Natural killer cell (primary cell): ENCODE measurements around the gene TRAF3IP3. TPM values are rescaled to one million over a fixed set of nuclear protein-coding genes. Genes with fewer than 3 reads are reported as not detected.

Experiments
- ATAC-seq, 3 donors: fragments of 150-1000 bp in 2 of 3; fragments of 200-7000 bp in 1 of 3; cut with Tn5 transposase; 1 replicate in 1 of 3; 2 replicates in 2 of 3; pipeline ENCODE4 v1.10.0; 2021; ENCODE audit warnings: mild to moderate bottlenecking in 2 of 3, moderate library complexity in 2 of 3
- DNase-seq, 2 donors: peaks; one replicate each; pipeline versions ENCODE4 v3.0.0 to v3.0.0-alpha.2; 2013 to 2021; ENCODE audit warnings: mixed read lengths in 1 of 2
- H3K27ac ChIP-seq: one replicate; pipeline ENCODE4 v1.5.1; 2013; ENCODE audit warnings: mild to moderate bottlenecking, low read length
- H3K27me3 ChIP-seq: one replicate; pipeline ENCODE4 v1.6.1; 2013; ENCODE audit warnings: low read length; ENCODE audit not compliant: control insufficient read depth, insufficient read depth
- H3K36me3 ChIP-seq: one replicate; pipeline ENCODE4 v1.6.1; 2013; ENCODE audit warnings: low read length; ENCODE audit not compliant: control insufficient read depth, insufficient read depth
- H3K4me1 ChIP-seq: one replicate; pipeline ENCODE4 v1.6.1; 2013; ENCODE audit warnings: low read length; ENCODE audit not compliant: control insufficient read depth, insufficient read depth
- H3K4me3 ChIP-seq: one replicate; pipeline ENCODE4 v1.5.1; 2013; ENCODE audit warnings: low read length
- H3K9me3 ChIP-seq: one replicate; pipeline ENCODE4 v1.6.1; 2013; ENCODE audit warnings: low read length; ENCODE audit not compliant: control insufficient read depth, insufficient read depth
- H3K27ac Mint-ChIP-seq, 2 donors: one replicate each; pipeline ENCODE4 v1.8.0; 2022; ENCODE audit warnings: mild to moderate bottlenecking in 2 of 2, mixed read lengths in 2 of 2, moderate library complexity in 1 of 2
- H3K27me3 Mint-ChIP-seq, 2 donors: one replicate each; pipeline ENCODE4 v1.8.0; 2022; ENCODE audit warnings: low read depth in 2 of 2, mixed read lengths in 2 of 2
- H3K36me3 Mint-ChIP-seq: one replicate; pipeline ENCODE4 v1.8.0; 2022; ENCODE audit warnings: mixed read lengths
- H3K4me1 Mint-ChIP-seq, 2 donors: one replicate each; pipeline ENCODE4 v1.8.0; 2022; ENCODE audit warnings: mixed read lengths in 2 of 2
- H3K4me3 Mint-ChIP-seq: one replicate; pipeline ENCODE4 v1.8.0; 2022; ENCODE audit warnings: mild to moderate bottlenecking, moderate library complexity, mixed read lengths
- H3K9me3 Mint-ChIP-seq, 2 donors: one replicate each; pipeline ENCODE4 v1.8.0; 2022; ENCODE audit warnings: mixed read lengths in 2 of 2
- WGBS: methylation state at CpG from one replicate; pipeline ENCODE4 v1.1.7; 2013; ENCODE audit warnings: missing lambda C conversion rate; ENCODE audit not compliant: insufficient coverage; 5-methylcytosine and 5-hydroxymethylcytosine counted together
- intact Hi-C: fragments of 100-400 bp; cut with micrococcal nuclease; formaldehyde crosslinking; loops from one replicate; pipeline ENCODE4 v1.14.2; 2022
- total RNA-seq, 4 donors: library from RNA; stranded (reverse); fragments of 120-200 nt in 1 of 4; gene quantifications; one replicate each; pipeline versions ENCODE4 v1.2.3 to v1.2.4, GENCODE V29; 2013 to 2022
- TF ChIP-seq, protein P1 (sequence below): fragments of 200-600 bp; IDR thresholded peaks from one replicate; pipeline ENCODE4 v1.8.0; 2022; ENCODE audit warnings: antibody characterized with exemption

Gene TRAF3IP3
- total RNA-seq, 3 donors from 2014 or later (not counting 1 experiment from before 2014, with no cell fraction given): 273 to 354 (median 287) TPM

- DNase-seq (no peak), ATAC-seq (no peak)
- TF ChIP-seq, protein P1, sequence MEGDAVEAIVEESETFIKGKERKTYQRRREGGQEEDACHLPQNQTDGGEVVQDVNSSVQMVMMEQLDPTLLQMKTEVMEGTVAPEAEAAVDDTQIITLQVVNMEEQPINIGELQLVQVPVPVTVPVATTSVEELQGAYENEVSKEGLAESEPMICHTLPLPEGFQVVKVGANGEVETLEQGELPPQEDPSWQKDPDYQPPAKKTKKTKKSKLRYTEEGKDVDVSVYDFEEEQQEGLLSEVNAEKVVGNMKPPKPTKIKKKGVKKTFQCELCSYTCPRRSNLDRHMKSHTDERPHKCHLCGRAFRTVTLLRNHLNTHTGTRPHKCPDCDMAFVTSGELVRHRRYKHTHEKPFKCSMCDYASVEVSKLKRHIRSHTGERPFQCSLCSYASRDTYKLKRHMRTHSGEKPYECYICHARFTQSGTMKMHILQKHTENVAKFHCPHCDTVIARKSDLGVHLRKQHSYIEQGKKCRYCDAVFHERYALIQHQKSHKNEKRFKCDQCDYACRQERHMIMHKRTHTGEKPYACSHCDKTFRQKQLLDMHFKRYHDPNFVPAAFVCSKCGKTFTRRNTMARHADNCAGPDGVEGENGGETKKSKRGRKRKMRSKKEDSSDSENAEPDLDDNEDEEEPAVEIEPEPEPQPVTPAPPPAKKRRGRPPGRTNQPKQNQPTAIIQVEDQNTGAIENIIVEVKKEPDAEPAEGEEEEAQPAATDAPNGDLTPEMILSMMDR: no peak
- Mint-ChIP-seq H3K27ac (no peak overlapping the region), H3K36me3 (no peaks in the 10 kb centered on the region), H3K4me1 (no peaks in the 10 kb centered on the region), H3K9me3 (no peaks in the 10 kb centered on the region), H3K27me3 (no peaks in the 10 kb centered on the region), H3K4me3 (no peak overlapping the region)
- no peak overlapping the region for H3K4me3 ChIP-seq
- H3K36me3 ChIP-seq: no peaks in the 10 kb centered on the region
- 65% methylated on average over 3 of the region's 3 CpGs for WGBS
- intact Hi-C loops: no loop called here
- no peaks in the 10 kb centered on the region for H3K9me3 ChIP-seq
- no peaks in the 10 kb centered on the region for H3K27me3 ChIP-seq
- no peak overlapping the region for H3K27ac ChIP-seq
- no peaks in the 10 kb centered on the region for H3K4me1 ChIP-seq
Measured at GRCh38 chr1:209727785-209728184, 28.1 kb upstream of the TRAF3IP3 start.

DNA sequence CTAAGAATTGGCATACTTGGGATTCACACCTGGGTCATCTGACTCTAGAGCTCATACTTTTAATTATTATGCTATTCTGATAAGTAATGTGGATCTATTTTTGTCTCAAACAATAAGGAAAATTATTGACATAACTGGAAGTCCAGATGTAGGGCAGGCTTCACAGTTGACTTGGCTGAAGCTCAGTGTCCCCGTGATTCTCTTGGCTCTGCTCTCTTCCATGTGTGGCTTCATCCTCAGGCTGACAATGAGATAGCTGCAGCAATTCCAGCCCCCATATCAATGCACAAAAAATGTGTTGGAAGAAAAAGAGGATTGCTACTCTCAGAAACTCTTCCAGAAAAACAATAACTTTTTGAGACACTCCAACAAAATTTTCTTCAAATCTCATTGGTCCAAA lies 27.4 kb upstream of the TRAF3IP3 start:
- Histone ChIP-seq H3K27me3 (no peaks in the 10 kb centered on the region), H3K4me3 (no peak overlapping the region), H3K9me3 (no peaks in the 10 kb centered on the region), H3K36me3 (no peaks in the 10 kb centered on the region), H3K27ac (no peak overlapping the region), H3K4me1 (no peaks in the 10 kb centered on the region)
- Mint-ChIP-seq H3K4me3 (no peak overlapping the region), H3K9me3 (no peaks in the 10 kb centered on the region), H3K36me3 (no peaks in the 10 kb centered on the region), H3K4me1 (no peaks in the 10 kb centered on the region), H3K27me3 (no peaks in the 10 kb centered on the region), H3K27ac (no peak overlapping the region)
- DNase-seq: no peak
- intact Hi-C loops: no loop called here
- 86% methylated on average over 1 of the region's 1 CpG for WGBS
- ATAC-seq: no peak
- TF ChIP-seq, protein P1: no peak

DNA sequence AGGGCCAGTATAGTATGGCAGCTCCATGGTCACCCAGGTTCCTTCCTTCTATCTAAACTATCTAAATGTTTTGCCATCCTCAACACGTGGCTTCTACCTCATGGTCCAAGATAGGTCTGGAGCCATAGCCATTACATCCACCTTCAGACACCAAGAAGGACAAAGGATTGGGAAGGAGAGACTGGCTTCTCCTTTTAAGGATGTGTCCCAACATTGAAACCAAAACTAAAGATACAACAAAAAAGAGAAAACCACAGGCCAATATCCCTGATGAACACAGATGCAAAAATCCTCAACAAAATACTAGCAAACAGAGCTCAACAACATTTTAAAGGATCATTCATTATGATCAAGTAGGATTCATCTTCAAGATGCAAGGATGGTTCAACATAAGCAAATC lies 26.4 kb upstream of the TRAF3IP3 start:
- intact Hi-C loops: no loop called here
- Histone ChIP-seq H3K36me3 (no peaks in the 10 kb centered on the region), H3K4me3 (no peak overlapping the region), H3K27ac (no peak overlapping the region), H3K27me3 (no peaks in the 10 kb centered on the region), H3K4me1 (no peaks in the 10 kb centered on the region), H3K9me3 (no peaks in the 10 kb centered on the region)
- WGBS: 88% methylated on average over 1 of the region's 1 CpG
- DNase-seq (no peak), ATAC-seq (no peak)
- Mint-ChIP-seq H3K36me3 (no peaks in the 10 kb centered on the region), H3K27me3 (no peaks in the 10 kb centered on the region), H3K9me3 (no peaks in the 10 kb centered on the region), H3K4me1 (no peaks in the 10 kb centered on the region), H3K27ac (no peak overlapping the region), H3K4me3 (no peak overlapping the region)
- TF ChIP-seq, protein P1: no peak

- Mint-ChIP-seq H3K27ac (no peak overlapping the region), H3K36me3 (no peaks in the 10 kb centered on the region), H3K4me1 (no peaks in the 10 kb centered on the region), H3K9me3 (no peaks in the 10 kb centered on the region), H3K4me3 (no peak overlapping the region), H3K27me3 (peaks cover 0 to 2% of the 10 kb centered on the region in 2 donors)
- ATAC-seq (no peak), DNase-seq (no peak)
- H3K4me1 ChIP-seq: no peaks in the 10 kb centered on the region
- intact Hi-C loops: no loop called here
- TF ChIP-seq, protein P1: no peak
- 87% methylated on average over 1 of the region's 1 CpG for WGBS
- no peak overlapping the region for H3K27ac ChIP-seq
- no peaks in the 10 kb centered on the region for H3K36me3 ChIP-seq
- H3K4me3 ChIP-seq: no peak overlapping the region
- H3K9me3 ChIP-seq: no peaks in the 10 kb centered on the region
- no peaks in the 10 kb centered on the region for H3K27me3 ChIP-seq
Measured at GRCh38 chr1:209732725-209733124, 23.1 kb upstream of the TRAF3IP3 start.
